GM06990 (cell line): ENCODE measurements around the gene KDM6A.

Experiments used
- DNase-seq: peaks from one replicate; pipeline ENCODE4 v3.0.0-alpha.2; 2011; ENCODE audit not compliant: insufficient read length; ENCODE audit errors: extremely low read depth
- H3K27me3 ChIP-seq: replicated peaks from 2 replicates; pipeline ENCODE4 v1.6.0; 2011; ENCODE audit warnings: low read length; ENCODE audit not compliant: control insufficient read depth, insufficient read depth
- H3K36me3 ChIP-seq: 2 replicates; pipeline ENCODE4 v1.5.1; 2011; ENCODE audit warnings: low read length; ENCODE audit not compliant: control insufficient read depth, insufficient read depth
- H3K4me3 ChIP-seq: replicated peaks from 2 replicates; pipeline ENCODE4 v1.5.1; 2011; ENCODE audit warnings: low read depth, mild to moderate bottlenecking, control low read depth, low read length
- CTCF ChIP-seq: IDR thresholded peaks from 2 replicates; pipeline ENCODE4 v1.5.1; 2011; ENCODE audit warnings: low read length, control low read depth, mild to moderate bottlenecking, inconsistent platforms; ENCODE audit not compliant: insufficient read depth, poor library complexity, severe bottlenecking

Gene KDM6A

DNA sequence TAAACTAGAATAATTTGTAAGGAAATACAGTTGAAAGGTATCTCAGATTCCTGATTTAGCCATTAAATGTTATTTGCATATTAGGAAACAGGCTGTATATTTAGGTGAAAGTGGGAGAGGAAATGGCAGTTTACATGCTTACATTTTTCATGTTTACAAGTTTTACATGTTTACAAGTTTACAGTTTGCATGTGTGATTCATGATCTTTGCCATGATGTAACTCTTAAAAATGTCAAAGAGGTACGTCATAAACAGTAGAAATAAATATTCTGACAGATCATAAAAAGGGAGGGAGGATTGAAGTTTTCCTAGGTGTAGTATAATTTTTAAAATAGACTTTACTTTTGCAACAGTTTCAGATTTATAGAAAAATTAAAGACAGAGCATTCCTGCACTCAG is 45.7 kb downstream of the KDM6A start:
- Histone ChIP-seq H3K27me3 (no peaks in the 10 kb centered on the region), H3K4me3 (no peak overlapping the region), H3K36me3 (no peaks in the 10 kb centered on the region; the same call in 1 of the 2 replicates)
- TF ChIP-seq CTCF: no peak
- DNase-seq: no peak

GRCh38 chrX:44922980-44923379 is 50.0 kb downstream of the KDM6A start:
- Histone ChIP-seq H3K27me3 (no peaks in the 10 kb centered on the region), H3K36me3 (no peaks in the 10 kb centered on the region), H3K4me3 (no peak overlapping the region)
- no peak for TF ChIP-seq CTCF
- DNase-seq: no peak

DNA sequence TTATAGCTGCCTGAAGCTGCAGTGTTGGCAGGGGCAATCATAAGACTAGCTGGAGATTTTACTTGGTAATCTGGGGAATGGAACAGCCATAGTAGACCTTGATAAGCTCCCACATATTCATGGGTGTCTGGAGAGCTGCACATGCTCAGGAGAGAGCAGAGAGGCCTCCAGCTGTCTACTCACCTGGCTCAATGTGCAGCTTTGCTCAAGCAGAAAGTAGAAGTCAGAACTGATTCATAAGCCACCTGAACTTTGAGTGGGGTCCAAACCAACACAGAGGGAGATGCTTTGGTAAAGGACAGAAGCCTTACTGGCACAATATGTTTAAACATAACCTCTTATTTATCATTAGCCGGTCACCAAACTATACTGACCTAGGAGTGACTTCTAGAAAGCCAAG is 54.4 kb downstream of the KDM6A start:
- DNase-seq: no peak
- no peak overlapping the region for H3K4me3 ChIP-seq
- H3K36me3 ChIP-seq: no peaks in the 10 kb centered on the region
- no peak for TF ChIP-seq CTCF
- H3K27me3 ChIP-seq: no peaks in the 10 kb centered on the region

- DNase-seq: no peak
- Histone ChIP-seq H3K4me3 (no peak overlapping the region), H3K36me3 (no peaks in the 10 kb centered on the region), H3K27me3 (no peaks in the 10 kb centered on the region)
- no peak for TF ChIP-seq CTCF
Measured at GRCh38 chrX:44931441-44931973, 58.5 kb downstream of the KDM6A start.

DNA sequence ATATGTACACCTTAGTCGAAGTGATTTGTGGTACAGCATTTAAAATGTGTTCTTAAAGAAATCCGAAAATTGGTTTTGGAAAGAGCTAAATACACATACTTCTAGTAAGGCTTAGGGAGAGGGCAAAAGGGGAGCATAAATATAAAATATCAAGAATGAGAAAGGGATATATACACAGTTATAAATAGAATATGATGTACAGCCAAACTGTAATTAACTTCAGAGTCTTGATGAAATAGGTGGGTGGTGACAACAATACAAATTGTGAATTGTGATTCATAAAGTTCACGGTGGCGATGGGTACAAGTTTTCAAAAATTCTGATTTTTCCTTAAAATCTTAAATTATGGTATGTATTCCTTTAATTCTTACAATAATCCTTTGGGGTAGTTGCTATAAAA is 62.2 kb downstream of the KDM6A start:
- TF ChIP-seq CTCF: no peak
- H3K36me3 ChIP-seq: no peaks in the 10 kb centered on the region
- no peak for DNase-seq

DNA sequence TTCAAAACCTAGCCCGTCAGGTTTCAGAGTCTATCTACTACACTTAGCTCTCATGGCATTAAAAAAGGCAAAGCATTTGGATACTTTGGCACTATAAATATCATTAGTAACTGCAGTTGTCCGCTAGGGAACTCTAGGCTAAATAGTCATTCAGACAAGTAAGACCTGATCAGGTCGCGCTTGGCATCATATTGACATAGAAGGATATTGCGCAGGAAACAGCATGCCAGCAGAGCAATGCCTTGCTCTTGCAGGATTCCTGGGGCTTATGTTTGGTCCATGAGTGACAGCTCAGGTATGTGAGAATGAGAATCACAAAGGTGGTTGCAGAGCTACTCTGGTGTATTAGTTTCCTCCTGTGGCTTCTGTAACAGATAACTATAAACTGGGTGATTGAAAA is 62.7 kb downstream of the KDM6A start:
- no peaks in the 10 kb centered on the region for H3K27me3 ChIP-seq
- H3K36me3 ChIP-seq: no peaks in the 10 kb centered on the region
- no peak overlapping the region for H3K4me3 ChIP-seq
- TF ChIP-seq CTCF: no peak
- DNase-seq: no peak

More for the DNA sequence above, 62.2 kb downstream of the KDM6A start:
- no peak overlapping the region for H3K4me3 ChIP-seq
- H3K27me3 ChIP-seq: no peaks in the 10 kb centered on the region
